Dermis blood vessel endothelial cell (primary cell): ENCODE data around the gene IFI27L2. TPM values are rescaled to one million over a fixed set of nuclear protein-coding genes. Genes with fewer than 3 reads are reported as not detected.

Experiments
- DNase-seq: peaks from one replicate; pipeline ENCODE4 v3.0.0; 2010
- total RNA-seq: library from RNA; depleted of rRNA; stranded (reverse); fragments of >200 nt; gene quantifications from 2 replicates; pipeline ENCODE4 v1.2.3, GENCODE V29; 2014

IFI27L2 gene
- total RNA-seq, 1 donor from 2014 or later: 10.2 TPM

DNA sequence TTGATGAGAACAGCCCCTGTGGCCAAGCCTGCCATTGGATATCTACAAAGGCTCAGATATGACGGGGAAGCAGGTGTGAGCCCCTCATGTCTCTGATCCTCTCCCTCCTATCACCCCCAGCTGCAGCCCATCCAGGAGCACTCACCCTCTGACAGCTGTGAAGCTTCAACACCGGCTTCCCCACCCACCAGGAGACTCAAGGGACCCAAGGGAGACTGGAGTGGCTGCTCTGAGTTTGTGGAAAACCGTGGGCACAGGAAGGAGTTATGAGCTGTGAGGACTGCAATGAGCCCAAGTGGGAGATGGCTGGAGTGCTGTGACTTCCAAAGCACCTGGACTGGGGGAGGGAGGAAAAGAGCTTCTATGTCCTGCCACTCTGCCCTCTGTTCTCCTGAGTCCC, 7.9 kb downstream of the IFI27L2 start:
- no peak for DNase-seq

DNA sequence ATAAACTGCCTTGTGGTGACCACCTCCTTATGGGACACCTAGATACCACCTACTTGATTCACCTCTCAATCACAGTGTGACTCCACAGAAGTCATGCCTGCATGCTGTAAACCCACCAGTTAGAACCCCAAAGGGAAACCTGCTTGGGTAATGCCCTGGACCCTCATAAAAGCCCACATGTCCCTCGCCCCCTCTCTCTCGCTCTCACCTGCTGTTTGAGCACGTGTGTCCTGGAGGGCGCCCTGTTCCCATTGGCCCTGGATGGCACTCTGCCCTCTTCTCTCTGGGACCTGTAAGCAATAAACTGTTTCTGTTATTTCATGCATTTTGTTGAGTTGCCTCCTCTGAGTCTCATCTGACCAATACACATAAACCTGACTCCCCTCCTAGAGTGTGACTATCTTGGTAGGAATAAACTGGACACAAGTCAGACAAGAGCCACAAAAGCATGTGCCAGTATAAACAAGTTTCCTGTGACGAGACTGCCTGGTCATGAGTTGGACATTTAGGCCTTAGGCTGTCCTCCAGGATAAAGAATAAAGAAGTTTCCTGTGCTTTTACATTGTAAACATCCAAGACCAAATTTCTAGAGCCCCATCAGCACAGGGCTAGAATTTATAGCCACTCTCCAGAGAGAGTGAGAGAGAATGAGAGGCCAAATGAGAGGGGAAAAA, 8.6 kb downstream of the IFI27L2 start:
- DNase-seq: no peak

DNA sequence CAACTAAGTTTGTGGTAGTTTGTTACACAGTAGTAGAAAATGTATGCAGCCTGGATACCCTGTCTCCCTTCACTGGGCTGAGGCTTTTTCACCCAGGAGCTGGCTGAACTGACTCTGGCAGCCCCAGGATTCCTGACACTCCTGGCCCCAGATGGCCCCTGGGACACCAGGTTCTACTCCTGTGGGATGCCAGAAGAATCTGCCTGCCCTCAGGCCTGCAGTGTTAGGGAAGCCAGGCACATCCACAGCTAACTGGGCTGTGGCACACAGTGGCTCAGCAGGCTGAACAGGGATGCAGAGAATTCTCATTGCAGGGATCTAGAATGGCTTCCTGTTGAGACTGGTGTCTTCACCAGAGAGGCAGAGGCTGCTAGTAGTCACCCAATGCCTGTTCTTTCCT, 10.3 kb downstream of the IFI27L2 start:
- DNase-seq: no peak

DNA sequence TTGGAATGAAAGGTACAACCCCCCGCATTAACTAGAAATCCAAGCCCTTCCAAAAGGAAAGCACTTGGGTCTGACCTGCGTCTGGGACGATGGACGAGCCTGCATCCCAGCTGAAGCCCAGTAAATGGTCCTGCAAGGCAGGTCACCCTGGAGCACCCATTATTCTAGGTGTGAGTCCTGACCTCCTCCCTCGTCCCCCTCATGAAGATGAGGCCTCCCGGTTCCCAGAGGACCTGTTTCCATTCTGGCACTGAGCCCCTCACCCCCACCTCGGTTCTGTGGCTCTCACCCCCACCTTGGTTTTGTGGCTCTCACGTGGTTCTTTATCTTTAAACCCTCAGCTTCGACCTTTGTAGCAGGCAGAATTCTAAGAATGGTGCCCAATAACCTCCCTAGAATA, 11.5 kb downstream of the IFI27L2 start:
- DNase-seq: no peak

DNA sequence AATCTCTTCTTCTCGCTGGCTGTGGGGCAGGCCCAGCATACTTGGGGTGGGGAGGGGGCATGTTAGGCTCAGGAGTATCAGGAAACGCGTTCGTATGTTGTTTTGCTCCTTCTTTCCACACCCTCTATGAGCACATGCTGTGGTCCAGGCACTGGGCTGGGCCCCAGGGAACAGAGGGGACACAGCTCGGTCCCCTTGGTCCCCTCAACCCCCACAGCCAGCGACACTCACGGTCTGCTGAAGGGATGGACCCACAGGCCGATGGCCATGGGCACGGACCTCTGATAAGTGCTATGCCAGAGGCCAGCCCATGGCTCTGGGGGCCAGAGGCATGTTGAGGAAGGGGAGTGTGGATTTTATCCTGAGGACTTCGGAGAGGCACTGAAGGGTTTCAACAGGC, 12.7 kb downstream of the IFI27L2 start:
- DNase-seq: no peak

DNA sequence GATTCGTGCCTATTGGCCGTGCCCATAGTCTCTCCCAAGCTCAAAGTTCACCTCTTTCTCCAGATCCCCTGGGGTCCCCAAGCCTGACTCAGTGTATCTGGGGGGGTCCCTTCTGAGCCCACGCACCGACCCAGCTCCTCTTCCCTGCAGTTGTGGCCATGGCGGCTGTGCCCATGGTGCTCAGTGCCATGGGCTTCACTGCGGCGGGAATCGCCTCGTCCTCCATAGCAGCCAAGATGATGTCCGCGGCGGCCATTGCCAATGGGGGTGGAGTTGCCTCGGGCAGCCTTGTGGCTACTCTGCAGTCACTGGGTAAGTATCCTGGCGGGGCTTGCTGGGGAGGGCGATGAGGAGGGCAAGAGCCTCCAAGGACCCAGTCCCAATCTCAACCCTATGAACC, 13.8 kb downstream of the IFI27L2 start:
- DNase-seq: no peak

DNA sequence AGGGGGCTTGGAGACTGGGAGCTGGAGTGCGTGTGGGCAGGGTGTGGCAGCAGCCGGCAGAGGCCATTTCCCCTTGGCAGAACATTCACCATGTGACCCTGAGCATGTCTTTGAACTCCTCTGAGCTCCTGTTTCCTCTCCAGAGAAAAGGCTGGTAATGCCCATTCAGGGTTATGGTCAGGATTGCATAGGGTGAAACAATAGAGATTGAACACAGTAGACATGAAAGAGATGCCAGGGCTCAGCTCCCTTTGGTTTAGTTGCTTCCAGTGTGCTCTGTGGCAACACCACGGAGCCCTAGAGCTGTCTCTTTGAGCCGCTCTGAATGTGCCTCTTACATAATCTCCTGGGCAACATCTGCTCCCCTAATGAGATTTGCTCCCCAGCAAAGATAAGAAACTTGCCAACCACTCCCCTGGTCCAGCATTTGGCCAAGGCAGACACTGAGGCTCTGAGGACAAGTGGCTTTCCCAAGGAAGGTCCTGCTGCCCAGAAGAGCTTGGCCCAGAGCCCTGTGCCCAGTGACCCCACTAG, 14.3 kb downstream of the IFI27L2 start:
- peak; percentile 60 for DNase-seq

DNA sequence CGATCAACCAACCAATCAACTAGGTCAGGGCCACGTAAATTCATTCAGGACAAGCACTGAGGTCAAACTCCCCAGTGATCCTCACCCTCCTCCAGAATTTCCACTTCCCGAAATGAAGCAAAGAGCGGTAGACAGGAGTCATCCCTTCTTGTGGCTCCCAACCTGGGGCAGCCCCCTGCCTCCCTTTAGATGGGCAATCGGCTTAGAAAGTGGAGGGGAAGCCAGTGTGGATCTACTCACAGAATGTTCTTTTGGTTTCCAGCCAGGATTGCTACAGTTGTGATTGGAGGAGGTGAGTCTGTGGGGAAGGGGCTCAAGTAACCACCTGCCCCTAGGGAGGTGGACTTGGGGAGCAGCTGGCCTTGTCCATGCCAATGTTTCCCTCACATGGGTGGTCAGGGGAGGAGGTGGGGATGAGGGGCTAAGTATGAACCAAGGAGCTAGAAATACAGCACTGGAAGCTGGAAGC, 14.8 kb downstream of the IFI27L2 start:
- no peak for DNase-seq

DNA sequence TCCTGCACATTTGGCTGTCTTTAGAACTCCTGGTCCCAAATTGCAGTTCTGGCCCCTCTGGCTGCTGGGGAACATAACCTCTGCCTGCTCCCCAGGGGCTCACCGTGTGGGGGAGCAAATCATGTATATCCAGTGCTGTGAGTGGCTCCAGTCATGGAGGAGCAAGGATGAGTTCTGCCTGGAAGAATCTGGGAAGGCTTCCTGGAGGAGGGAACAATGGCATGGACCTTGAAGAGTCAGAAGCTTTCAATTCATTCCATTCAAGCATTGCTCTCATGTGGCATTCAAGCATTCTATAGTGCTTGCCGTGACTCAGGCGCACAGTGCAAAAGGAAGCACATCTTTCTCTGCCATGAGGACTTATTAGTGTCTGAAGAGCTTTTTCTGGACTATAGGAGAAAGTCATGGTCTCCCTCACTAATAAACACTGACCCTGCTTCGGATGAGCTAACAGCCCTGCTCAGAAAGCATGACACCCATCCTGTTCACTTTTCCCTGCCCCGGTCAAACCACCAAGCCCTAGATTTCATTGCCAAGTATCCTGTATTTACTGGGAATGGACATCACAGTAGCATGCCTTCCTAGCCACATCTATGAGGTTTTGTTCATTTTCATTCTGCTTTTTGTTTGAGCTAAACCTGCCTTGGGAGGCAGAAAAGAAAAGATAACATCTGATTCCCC, 15.4 kb downstream of the IFI27L2 start:
- peak; percentile 22 for DNase-seq

DNA sequence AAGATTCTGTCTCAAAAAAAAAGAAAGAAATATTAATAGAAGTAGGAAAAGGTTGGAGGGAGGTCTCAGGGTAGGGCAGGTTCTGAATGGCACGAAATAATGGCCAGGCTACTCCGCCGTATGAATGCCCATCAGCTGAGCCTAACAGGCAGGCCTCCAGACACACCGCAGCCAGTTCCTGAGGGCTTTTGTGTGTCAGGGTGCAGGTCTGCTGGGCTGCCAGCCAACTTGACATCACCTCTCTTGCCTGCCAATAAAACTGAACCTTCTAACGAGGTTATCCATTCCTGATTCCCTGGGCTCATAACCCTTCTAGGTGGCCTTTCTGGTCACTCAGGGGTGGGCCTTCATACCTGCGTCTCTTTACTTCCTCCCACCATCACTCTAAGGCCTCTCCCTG, 15.9 kb downstream of the IFI27L2 start:
- DNase-seq: peak; percentile 62

DNA sequence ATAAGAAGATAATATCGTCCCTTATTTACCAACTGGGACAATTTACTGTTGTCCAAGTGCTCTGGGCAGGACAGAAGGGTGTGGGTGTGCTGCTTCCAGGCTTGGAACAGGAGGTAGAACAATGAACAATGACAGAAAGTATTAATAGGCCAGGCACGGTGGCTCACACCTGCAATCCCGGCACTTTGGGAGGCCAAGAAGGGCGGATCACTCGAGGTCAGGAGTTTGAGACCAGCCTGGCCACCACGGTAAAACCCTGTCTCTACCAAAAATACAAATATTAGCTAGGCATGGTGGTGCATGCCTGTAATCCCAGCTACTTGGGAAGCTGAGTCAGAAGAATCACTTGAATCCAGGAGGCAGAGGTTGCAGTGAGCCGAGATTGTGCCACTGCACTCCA, 16.3 kb downstream of the IFI27L2 start:
- no peak for DNase-seq

DNA sequence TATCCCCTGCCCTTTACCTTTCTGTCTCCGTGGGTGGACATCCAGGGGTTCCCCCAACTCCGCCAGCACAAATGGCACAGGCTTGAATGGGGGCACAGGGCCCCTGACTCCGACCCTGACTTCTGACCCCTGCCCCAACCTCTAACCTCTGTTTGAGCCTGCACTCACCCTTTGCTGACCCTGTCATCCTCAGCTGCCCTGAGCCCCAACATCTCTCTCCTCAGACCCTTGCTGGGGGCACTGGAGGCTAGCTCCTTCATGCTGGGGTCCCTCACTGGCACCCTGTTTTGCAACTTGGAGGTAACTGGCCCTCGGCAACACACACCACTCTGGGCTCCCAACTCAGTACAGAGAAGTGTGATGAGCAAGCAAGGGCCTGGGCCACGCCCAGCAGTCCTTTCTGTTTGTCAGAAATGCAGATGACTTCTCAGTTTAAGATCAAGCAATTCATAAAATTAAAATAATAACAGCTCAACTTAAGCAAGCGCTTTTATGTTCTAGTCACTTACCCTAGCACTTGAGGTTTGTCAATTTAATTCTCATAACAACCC, 16.8 kb downstream of the IFI27L2 start:
- DNase-seq: no peak

DNA sequence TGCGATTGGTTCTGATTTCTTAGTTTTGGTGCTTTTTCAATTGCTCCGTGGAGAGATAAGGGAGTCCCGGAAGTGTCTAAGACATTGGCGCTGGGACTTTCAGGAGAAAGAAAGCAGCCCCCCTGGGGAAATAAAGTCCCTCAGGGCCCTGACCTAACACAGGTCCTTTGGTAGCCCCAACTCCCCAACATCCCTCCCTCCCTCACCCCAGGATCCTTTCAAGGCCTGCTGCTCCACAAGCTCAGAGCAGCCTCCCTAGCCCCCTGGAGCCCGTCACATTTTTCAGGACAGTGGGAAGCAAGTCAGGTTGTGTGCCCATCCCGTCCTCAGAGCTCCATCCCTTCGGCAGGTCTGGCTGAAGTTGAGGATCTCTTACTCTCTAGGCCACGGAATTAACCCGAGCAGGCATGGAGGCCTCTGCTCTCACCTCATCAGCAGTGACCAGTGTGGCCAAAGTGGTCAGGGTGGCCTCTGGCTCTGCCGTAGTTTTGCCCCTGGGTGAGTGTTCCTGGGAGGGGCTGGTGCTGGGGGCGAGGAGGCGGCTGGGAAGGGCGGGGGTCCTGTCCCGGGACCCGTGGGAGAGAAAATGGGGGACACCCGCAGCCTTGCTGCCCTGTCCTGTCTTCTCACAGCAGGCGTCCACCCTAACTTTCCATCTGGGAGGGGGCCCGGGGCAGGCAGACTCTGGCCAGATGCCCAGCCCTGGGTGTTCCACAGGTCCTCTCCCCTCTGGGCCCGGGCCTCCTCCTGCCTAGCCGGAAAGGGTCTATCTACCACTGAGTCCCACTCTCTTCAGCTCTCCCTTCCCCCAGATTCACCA, 17.9 kb downstream of the IFI27L2 start:
- DNase-seq: no peak

DNA sequence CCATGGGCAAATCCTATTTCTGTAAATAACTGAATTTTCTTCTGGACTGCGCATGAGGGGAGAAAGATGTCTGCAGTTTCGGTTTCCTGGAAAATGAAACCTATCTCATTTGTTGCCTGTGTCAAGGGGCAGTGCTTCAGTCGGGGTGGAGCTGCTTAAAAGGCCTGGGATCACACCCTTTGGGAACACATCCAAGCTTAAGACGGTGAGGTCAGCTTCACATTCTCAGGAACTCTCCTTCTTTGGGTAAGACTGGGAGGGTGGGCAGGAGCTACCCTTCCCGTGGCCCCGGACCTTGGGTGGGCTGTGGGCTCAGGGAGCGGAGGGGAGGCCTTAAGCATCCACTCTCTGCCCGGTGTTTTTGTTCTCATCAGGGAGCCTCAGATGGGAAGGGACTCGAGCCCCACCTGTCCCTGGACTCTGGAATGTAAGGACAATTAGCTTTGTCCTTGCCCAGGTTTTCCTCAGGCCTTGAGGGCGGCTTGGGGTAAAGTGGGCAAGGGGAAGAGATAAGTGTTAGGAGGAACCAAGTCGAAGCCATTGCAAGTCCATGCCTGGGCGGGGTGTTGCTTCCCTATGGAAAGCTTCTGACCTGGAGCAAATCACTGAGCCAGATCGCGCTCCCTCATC, 18.7 kb downstream of the IFI27L2 start, which contains the start of gene IFI27:
IFI27 (plus strand) TSS at position 185 of the 630 bp plus-strand sequence.
- peak; percentile 70 for DNase-seq

DNA sequence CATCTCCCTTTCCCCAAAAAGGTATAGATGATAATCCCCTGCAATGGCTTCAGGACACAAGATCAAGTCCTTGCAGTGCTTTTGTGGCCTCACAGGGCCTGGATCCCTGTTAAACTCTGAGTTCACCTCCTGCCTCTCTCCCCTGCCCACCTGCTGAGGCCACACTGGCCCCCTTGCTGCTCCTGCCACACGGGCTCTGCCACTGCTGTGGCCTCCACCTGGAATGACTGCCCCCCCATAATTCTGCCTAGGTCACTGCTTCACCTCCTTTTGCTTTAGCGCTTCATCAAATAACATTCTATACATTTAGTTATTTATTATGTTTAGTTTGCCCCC, 19.5 kb downstream of the IFI27L2 start:
- DNase-seq: no peak

DNA sequence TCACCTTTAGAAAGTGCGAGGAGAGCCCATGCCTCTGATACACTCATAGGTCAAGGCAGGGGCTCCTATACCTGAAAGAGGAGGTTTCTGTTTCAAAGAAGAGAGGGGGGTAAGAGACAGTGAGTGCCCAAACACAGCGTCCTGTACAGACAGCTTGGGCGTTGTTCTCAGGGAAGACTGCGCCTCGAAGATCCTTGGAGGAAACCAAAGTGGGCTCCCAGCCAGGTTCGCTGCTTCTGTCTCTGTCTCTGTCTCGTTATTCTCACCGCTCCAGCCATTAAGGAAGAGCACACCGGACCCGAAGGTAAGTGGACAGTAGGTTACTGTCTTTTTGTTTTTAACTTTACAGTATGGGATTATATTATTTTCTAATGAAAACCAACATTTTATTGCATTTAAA, 24.7 kb downstream of the IFI27L2 start:
- DNase-seq: no peak

DNA sequence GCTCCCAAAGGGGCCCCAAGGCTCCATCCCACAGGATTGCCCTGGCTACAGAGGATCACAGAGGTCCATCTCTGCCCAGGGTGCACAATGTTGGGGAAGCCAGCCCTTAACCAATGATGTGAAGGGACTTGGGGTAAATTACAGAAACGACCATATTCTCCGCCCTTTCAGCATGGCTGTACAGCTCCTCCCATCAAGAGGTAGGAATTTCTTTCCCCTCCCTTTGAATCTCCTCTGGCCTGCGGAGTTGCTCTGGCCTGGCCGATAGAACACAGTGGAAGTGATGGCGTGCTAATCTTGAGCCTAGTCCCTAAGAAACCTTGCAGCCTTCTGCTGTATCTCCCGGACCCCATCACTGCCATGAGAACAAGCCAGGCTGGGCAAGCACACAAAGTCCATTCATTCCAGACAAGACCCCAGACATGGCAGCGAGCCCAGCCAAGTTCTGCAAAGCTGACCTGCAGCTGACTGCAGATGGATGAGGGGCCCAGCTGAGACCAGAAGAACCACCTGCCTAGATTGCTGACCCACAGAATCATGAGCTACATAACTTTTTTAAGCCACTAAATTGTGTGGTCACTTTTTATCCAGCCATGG, 25.8 kb downstream of the IFI27L2 start:
- DNase-seq: no peak

DNA sequence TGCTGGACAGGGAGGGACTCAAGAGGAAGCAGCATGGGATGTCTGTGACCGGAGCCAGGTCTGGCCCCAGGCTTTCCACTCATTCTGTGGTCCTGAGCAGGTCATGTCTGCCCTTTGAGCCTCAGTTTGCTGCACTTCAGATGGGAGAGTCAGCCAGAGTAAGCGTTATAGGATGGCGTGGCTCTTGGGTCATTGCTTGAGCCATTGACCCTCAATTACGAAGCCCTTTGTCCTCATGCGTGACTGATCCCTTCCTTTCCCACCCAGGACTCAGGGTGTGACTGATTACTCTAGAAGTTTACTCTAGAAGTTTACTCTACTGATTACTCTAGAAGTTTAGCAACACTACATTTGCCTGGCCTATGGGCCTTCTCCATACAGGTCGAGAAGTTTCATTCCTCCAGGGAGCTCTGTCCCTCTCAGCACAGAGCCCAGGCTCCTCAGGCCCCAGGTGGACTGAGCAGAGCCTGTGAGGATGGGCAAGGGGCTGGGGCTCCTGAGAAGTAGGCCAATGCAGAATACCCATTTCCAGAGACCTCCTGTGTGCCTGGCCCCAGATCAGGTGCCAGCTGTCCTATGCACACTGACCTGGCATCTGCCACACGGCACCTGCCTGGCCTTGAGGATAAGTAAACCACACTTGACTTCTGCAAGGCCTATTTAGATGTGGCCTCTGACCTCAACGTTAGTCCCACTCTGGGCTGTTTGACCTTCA, 26.5 kb downstream of the IFI27L2 start:
- no peak for DNase-seq

DNA sequence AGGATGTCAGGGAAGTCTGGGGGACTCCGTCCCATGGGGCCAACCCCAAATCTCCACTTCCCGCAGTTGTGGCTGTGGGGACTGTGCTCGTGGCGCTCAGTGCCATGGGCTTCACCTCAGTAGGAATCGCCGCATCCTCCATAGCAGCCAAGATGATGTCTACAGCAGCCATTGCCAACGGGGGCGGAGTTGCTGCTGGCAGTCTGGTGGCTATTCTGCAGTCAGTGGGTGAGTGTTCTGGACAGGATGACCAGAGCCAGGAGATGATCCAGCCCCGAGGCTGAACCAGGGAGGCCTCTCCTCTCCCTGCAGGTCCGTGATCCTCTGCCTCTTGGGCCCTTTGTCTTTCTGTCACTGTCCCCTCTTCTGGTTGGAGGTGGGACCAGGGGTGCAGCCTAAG, 27.7 kb downstream of the IFI27L2 start:
- no peak for DNase-seq

DNA sequence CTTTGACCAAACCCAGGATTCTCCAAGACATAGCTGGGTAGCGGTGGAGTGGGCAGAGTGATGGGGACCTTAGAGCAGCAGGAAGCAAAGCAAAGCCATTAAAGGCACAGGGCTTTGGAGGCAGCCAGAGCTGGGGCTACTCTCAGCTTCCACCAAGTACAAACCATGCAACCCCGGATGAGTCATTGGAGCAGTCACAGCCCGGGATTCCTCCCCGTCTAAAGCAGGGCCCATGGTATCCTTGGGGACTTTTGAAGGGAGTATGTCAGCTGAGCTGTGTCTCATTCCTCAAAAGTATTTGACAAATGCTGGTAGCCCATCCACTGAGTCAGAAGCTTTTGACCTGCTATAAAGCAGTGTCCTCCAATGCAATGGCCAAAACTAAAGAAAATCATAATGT, 28.6 kb downstream of the IFI27L2 start:
- no peak for DNase-seq

DNA sequence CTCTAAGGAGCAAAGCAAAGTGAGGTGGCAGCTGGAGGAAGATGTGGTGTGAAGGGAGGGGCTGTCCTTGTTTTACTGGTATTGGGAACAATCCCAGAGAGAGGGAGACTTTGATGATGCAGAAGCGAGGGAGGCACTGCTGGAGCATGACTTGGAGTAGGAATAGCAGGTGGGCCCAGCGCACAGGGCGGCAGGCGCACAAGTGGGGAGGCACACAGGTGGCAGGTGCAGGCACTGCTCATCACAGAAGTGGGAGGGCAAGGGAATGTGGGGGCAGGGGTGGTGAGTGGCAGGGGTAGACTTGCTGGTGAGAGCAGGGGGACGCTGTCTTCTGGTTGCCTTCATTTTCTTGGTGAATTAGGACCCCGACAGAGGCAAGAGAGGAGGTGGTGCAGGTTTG, 30.4 kb downstream of the IFI27L2 start:
- DNase-seq: no peak
